ENCODE results near the gene SUSD2. TPM values are rescaled to one million over a fixed set of nuclear protein-coding genes. Genes with fewer than 3 reads are reported as not detected.
A peak's percentile ranks its signal among the peaks of the same experiment; 100 is the strongest.

The SUSD2 gene
- polyA plus RNA-seq, 2 of the 4 experiments (the other 2 are of a cell fraction), result 12.7 to 51.9 TPM

DNA sequence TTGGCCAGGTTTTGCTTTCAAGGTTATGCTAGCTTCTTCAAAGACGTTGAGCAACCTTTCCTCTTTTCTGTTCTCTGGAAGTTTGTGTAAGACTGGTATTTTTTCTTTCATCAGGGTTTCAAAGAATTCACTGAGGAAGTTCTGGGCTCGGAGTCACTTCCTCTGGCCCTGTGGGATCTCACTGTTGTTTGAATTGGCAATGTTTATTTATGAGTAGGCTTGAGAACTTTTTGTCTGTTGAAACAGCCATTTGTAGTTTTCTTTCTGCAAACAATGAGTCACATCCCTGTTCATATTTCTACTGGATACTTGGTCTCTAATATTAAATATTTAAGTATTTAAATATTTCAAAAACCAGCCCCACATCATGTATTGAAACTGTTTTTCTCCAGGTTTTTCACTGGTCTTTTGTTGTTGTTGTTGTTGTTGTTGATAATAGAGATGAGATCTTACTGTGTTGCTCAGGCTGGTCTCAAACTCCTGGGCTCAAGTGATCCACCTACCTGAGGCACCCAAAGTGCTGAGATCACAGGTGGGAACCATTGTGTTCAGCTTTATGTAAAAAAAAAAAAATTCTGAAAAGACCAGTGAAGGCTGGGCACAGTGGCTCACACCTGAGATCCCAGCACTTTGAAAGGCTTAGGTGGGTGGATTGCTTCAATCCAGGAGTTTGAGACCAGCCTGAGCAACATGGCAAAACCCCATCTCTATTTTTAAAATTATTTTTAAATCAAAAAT, 26.9 kb downstream of the SUSD2 start (continued):
- TF ChIP-seq, protein P1, sequence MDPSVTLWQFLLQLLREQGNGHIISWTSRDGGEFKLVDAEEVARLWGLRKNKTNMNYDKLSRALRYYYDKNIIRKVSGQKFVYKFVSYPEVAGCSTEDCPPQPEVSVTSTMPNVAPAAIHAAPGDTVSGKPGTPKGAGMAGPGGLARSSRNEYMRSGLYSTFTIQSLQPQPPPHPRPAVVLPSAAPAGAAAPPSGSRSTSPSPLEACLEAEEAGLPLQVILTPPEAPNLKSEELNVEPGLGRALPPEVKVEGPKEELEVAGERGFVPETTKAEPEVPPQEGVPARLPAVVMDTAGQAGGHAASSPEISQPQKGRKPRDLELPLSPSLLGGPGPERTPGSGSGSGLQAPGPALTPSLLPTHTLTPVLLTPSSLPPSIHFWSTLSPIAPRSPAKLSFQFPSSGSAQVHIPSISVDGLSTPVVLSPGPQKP (IDR thresholded peaks at IDR 0.05; ENCODE audit: low read depth, low read length), result no peak
- TF ChIP-seq NPAS2 (CRISPR knock-in tag; IDR thresholded peaks at IDR 0.05; ENCODE audit: borderline replicate concordance) (no peak), EP300 (IDR thresholded peaks at IDR 0.05) (peak; percentile 96 to 100), PHF8 (IDR thresholded peaks at IDR 0.05; ENCODE audit: borderline replicate concordance, low read depth) (no peak), JUN (IDR thresholded peaks at IDR 0.05) (peak; percentile 99 to 100), GATA3 (IDR thresholded peaks at IDR 0.05; ENCODE audit: borderline replicate concordance) (peak; percentile 97), FOSL2 (IDR thresholded peaks at IDR 0.05) (peak; percentile 95), FOSL2 (CRISPR knock-in tag; IDR thresholded peaks at IDR 0.05) (peak; percentile 97), JUNB (IDR thresholded peaks at IDR 0.05) (peak; percentile 99), ZC3H11A (IDR thresholded peaks at IDR 0.05) (no peak), POLR2AphosphoS2 (conservative IDR thresholded peaks at IDR 0.05; ENCODE audit: low read length) (no peak), EHMT2 (IDR thresholded peaks at IDR 0.05; ENCODE audit: low read depth) (no peak), ZNF302 (CRISPR knock-in tag; IDR thresholded peaks at IDR 0.05) (no peak), BHLHE40 (IDR thresholded peaks at IDR 0.05; ENCODE audit: low read depth, low read length) (no peak), MAZ (IDR thresholded peaks at IDR 0.05; ENCODE audit: borderline replicate concordance, low read depth, low read length) (no peak), CHD2 (IDR thresholded peaks at IDR 0.05; ENCODE audit: low read length, partially characterized antibody) (no peak), RFX5 (IDR thresholded peaks at IDR 0.05) (no peak), CBX2 (IDR thresholded peaks at IDR 0.05; ENCODE audit: borderline replicate concordance, low read depth) (no peak), HOXB5 (CRISPR knock-in tag; IDR thresholded peaks at IDR 0.05) (no peak), RARB (CRISPR knock-in tag; IDR thresholded peaks at IDR 0.05) (no peak; the same call in 1 of the 2 replicates), HEYL (CRISPR knock-in tag; IDR thresholded peaks at IDR 0.05) (no peak), ZSCAN20 (CRISPR knock-in tag; IDR thresholded peaks at IDR 0.05) (no peak), KDM1A (IDR thresholded peaks at IDR 0.05; ENCODE audit: low read depth) (no peak), RCOR1 (IDR thresholded peaks at IDR 0.05; ENCODE audit: low read depth, low read length) (no peak), TFCP2L1 (CRISPR knock-in tag; IDR thresholded peaks at IDR 0.05) (no peak), CBX8 (IDR thresholded peaks at IDR 0.05) (no peak), NFE2L2 (conservative IDR thresholded peaks at IDR 0.05; ENCODE audit: low read length) (no peak), MAFK (IDR thresholded peaks at IDR 0.05; ENCODE audit: partially characterized antibody) (no peak), RAD21 (conservative IDR thresholded peaks at IDR 0.05 in 1 of 2, IDR thresholded peaks at IDR 0.05 in 1 of 2) (peak; percentile 18 to 49; a peak in 3 of 5 replicates)
- TF ChIP-seq, protein P2, sequence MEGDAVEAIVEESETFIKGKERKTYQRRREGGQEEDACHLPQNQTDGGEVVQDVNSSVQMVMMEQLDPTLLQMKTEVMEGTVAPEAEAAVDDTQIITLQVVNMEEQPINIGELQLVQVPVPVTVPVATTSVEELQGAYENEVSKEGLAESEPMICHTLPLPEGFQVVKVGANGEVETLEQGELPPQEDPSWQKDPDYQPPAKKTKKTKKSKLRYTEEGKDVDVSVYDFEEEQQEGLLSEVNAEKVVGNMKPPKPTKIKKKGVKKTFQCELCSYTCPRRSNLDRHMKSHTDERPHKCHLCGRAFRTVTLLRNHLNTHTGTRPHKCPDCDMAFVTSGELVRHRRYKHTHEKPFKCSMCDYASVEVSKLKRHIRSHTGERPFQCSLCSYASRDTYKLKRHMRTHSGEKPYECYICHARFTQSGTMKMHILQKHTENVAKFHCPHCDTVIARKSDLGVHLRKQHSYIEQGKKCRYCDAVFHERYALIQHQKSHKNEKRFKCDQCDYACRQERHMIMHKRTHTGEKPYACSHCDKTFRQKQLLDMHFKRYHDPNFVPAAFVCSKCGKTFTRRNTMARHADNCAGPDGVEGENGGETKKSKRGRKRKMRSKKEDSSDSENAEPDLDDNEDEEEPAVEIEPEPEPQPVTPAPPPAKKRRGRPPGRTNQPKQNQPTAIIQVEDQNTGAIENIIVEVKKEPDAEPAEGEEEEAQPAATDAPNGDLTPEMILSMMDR (IDR thresholded peaks at IDR 0.05), result no peak
- TF ChIP-seq, protein P3, sequence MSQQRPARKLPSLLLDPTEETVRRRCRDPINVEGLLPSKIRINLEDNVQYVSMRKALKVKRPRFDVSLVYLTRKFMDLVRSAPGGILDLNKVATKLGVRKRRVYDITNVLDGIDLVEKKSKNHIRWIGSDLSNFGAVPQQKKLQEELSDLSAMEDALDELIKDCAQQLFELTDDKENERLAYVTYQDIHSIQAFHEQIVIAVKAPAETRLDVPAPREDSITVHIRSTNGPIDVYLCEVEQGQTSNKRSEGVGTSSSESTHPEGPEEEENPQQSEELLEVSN (IDR thresholded peaks at IDR 0.05; ENCODE audit: borderline replicate concordance, low read depth), result no peak
- TF ChIP-seq, protein P4, sequence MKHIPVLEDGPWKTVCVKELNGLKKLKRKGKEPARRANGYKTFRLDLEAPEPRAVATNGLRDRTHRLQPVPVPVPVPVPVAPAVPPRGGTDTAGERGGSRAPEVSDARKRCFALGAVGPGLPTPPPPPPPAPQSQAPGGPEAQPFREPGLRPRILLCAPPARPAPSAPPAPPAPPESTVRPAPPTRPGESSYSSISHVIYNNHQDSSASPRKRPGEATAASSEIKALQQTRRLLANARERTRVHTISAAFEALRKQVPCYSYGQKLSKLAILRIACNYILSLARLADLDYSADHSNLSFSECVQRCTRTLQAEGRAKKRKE (CRISPR knock-in tag; IDR thresholded peaks at IDR 0.05; ENCODE audit: low read depth), result no peak
- TF ChIP-seq, protein P5, sequence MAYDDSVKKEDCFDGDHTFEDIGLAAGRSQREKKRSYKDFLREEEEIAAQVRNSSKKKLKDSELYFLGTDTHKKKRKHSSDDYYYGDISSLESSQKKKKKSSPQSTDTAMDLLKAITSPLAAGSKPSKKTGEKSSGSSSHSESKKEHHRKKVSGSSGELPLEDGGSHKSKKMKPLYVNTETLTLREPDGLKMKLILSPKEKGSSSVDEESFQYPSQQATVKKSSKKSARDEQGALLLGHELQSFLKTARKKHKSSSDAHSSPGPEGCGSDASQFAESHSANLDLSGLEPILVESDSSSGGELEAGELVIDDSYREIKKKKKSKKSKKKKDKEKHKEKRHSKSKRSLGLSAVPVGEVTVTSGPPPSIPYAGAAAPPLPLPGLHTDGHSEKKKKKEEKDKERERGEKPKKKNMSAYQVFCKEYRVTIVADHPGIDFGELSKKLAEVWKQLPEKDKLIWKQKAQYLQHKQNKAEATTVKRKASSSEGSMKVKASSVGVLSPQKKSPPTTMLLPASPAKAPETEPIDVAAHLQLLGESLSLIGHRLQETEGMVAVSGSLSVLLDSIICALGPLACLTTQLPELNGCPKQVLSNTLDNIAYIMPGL (CRISPR knock-in tag; IDR thresholded peaks at IDR 0.05; ENCODE audit: borderline replicate concordance), result no peak
- TF ChIP-seq, protein P6, sequence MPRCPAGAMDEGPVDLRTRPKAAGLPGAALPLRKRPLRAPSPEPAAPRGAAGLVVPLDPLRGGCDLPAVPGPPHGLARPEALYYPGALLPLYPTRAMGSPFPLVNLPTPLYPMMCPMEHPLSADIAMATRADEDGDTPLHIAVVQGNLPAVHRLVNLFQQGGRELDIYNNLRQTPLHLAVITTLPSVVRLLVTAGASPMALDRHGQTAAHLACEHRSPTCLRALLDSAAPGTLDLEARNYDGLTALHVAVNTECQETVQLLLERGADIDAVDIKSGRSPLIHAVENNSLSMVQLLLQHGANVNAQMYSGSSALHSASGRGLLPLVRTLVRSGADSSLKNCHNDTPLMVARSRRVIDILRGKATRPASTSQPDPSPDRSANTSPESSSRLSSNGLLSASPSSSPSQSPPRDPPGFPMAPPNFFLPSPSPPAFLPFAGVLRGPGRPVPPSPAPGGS (IDR thresholded peaks at IDR 0.05), result peak; percentile 94
- TF ChIP-seq, protein P7, sequence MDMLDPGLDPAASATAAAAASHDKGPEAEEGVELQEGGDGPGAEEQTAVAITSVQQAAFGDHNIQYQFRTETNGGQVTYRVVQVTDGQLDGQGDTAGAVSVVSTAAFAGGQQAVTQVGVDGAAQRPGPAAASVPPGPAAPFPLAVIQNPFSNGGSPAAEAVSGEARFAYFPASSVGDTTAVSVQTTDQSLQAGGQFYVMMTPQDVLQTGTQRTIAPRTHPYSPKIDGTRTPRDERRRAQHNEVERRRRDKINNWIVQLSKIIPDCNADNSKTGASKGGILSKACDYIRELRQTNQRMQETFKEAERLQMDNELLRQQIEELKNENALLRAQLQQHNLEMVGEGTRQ (IDR thresholded peaks at IDR 0.05), result no peak

Measured in A549 (cell line).